T-helper 1 cell treated with Interleukin-12 subunit alpha and Interleukin-12 subunit beta and Interleukin-4 antibody, amounts not matched to agents 30 μg/mL and 1 μg/mL, for 36 hours (primary cell): ENCODE data around the gene ALDH16A1.
"Not testable (repeated sequence)": the region's sequence is repeated elsewhere in the genome, so short reads cannot be mapped to it uniquely, and the experiment has no call there.

ENCODE experiments used
- H3K27ac Mint-ChIP-seq: one replicate; pipeline ENCODE4 v1.8.0; 2021; ENCODE audit warnings: mild to moderate bottlenecking, mixed read lengths
- H3K27me3 Mint-ChIP-seq: one replicate; pipeline ENCODE4 v1.8.0; 2021; ENCODE audit warnings: low read depth, mixed read lengths
- H3K36me3 Mint-ChIP-seq: one replicate; pipeline ENCODE4 v1.8.0; 2021; ENCODE audit warnings: low read depth, mixed read lengths
- H3K4me1 Mint-ChIP-seq: one replicate; pipeline ENCODE4 v1.8.0; 2021; ENCODE audit warnings: low read depth, mixed read lengths
- H3K4me3 Mint-ChIP-seq: one replicate; pipeline ENCODE4 v1.8.0; 2021; ENCODE audit warnings: mild to moderate bottlenecking, moderate library complexity, mixed read lengths
- H3K9me3 Mint-ChIP-seq: one replicate; pipeline ENCODE4 v1.8.0; 2021; ENCODE audit warnings: mixed read lengths

The ALDH16A1 gene

DNA sequence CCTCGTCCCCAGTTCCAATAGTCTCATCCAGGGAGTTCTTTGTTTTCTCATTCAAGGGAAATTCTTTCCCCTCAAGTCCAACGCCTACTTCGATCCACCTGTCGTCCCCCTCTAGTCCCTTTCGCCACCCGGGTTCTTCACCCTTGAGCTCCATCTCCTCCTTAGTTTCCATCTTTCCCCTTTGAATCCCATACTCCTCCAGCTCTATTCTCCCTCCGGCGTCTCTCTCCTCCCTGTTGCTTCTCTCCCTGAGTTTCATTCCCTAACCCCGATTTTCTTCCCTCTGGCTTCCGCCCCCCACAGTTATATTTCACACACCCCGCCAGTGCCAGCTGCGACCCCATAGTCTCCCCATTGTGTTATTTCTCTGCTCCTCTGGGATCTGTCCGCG, 11.1 kb upstream of the ALDH16A1 start:
- Mint-ChIP-seq H3K4me3 (peak overlapping the region; percentile 83), H3K27me3 (peaks cover 56% of the 10 kb centered on the region), H3K27ac (peak overlapping the region; percentile 73), H3K36me3 (peaks cover 7% of the 10 kb centered on the region), H3K4me1 (peaks cover 39% of the 10 kb centered on the region), H3K9me3 (no peaks in the 10 kb centered on the region)

DNA sequence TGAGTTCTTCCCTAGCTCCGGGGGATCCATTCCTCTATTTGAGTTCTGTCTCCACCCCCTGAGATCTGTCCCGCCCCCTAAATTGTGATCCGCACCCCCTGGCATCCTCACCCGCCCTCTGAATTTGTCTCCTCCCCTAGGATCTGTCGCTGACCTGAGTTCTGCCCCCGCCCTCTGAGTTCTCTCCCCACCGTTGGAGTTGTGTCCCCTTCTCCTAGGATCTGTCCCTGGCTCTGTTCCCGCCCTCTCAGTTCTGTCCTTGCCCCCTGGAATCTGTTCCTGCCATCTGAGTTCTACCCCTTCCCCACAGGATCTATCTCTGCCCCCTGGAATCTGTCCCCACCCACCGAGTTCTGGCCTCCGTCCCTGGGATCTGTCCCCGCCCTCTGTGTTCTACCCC, 10.7 kb upstream of the ALDH16A1 start:
- H3K9me3 Mint-ChIP-seq: no peaks in the 10 kb centered on the region
- peak overlapping the region; percentile 83 for H3K4me3 Mint-ChIP-seq
- peaks cover 7% of the 10 kb centered on the region for H3K36me3 Mint-ChIP-seq
- H3K4me1 Mint-ChIP-seq: peaks cover 39% of the 10 kb centered on the region
- H3K27ac Mint-ChIP-seq: peak overlapping the region; percentile 73
- peaks cover 52% of the 10 kb centered on the region for H3K27me3 Mint-ChIP-seq

DNA sequence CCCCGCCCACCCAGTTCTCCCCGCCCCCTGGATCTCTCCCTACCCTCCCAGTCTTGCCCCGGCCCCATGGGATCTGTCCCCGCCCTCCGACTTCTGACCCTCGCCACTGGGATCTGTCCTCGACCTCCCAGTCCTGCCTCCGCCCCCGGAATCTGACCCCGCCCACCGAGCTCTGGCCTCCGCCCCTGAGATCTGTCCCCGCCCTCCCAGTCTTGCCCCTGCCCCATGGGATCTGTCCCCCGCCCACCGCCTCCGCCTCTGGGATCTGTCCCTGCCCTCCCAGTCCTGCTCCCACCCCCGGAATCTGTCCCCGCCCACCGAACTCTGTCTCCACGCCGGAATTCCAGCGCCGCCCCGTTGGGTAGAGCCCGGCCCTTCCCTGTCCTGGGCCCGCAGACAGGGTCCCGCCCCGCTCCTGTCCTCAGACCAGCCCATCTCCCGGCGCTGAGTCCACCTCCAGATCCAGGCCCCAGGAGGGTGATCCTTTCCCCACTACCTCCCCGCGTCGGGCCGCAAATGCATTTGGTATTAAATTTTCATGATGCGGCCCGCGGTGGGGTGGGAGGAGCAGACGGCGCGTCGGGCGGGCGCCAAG, 10.2 kb upstream of the ALDH16A1 start:
- Mint-ChIP-seq H3K9me3 (no peaks in the 10 kb centered on the region), H3K27me3 (peaks cover 47% of the 10 kb centered on the region), H3K4me1 (peaks cover 39% of the 10 kb centered on the region), H3K36me3 (peaks cover 7% of the 10 kb centered on the region), H3K4me3 (peak overlapping the region; percentile 83), H3K27ac (peak overlapping the region; percentile 73)

DNA sequence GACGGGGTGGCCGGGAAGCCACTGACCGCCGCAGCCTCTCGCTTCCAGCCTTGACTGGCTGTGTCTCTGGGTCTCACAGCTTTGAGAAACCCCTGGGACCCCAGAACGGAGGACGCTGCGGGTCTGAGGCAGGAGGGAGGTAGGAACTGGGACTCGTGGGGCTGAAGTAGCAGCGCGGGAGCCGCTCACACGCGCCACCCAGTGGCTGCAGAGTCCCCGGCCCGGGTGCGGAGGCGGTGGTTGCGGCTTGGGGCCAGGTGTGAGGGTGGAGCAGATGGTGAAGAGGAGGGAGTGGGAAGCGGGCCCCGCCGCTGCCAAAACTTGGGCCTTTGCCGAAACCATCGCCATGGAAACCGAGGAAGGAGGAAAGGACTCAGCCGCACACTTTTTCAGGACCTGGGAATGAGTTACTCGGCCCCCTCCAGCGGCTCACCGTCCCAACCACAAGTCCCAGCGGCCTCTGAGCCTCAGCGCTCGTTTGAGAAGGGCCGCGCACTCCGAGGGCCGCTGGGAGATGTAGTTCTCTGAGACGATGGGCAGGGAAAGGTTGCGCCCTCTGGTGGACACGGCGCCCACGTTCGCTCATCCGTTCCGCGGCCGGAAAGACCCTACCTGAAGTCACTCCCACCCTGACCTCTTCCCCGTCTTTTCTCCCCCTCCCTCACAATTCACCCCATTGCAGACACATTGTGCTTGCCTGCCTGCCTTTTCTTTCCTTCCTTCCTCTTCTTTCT, 9.5 kb upstream of the ALDH16A1 start:
- Mint-ChIP-seq H3K9me3 (no peaks in the 10 kb centered on the region), H3K36me3 (peaks cover 12% of the 10 kb centered on the region), H3K4me3 (peak overlapping the region; percentile 83), H3K27me3 (peaks cover 40% of the 10 kb centered on the region), H3K27ac (peak overlapping the region; percentile 88), H3K4me1 (peaks cover 41% of the 10 kb centered on the region)

DNA sequence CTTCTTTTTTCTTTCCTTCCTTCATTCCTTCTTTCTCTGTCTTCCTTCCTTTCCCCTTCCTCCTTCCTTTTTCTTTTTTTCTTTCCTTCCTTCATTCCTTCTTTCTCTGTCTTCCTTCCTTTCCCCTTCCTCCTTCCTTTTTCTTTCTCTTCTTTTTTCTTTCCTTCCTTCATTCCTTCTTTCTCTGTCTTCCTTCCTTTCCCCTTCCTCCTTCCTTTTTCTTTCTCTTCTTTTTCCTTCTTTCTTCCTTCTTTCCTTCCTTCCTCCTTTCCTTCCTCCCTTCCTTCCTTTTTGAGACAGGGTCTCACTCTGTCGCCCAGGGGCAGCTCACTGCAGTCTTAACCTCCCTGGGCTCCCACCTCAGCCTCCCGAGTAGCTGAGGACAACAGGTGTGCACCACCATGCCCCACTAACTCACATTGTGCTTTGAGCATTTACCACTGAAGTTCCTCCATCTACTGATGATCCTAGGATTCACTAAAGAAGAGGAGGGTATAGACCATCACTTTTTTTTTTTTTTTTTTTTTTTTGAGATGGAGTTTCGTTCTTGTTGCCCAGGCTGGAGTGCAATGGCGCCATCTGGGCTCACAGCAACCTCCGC, 8.8 kb upstream of the ALDH16A1 start:
- Mint-ChIP-seq H3K27me3 (peaks cover 33% of the 10 kb centered on the region), H3K4me3 (peak overlapping the region; percentile 83), H3K4me1 (peaks cover 43% of the 10 kb centered on the region), H3K27ac (peak overlapping the region; percentile 88), H3K36me3 (peaks cover 17% of the 10 kb centered on the region)
- not testable (repeated sequence) for H3K9me3 Mint-ChIP-seq

DNA sequence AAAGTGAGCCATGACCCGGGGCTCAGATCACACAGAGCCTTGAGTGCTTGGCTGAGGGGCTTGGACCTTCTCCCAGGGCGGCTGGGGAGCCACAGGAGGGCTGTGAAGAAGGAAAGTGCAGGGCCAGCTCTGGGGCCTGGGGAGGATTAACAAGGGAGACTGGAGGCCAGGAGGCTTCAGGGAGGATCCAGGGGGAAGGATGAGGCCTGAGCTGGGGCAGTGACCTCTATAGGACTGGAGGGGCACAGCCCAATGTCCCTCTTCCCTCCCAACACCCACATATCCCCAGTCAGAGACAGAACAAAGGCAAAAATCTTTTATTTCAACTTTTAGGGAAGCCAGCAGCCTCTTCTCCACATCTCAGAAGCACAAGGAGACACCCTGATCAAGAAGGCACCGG, 7.0 kb upstream of the ALDH16A1 start:
- peaks cover 16% of the 10 kb centered on the region for H3K27me3 Mint-ChIP-seq
- no peaks in the 10 kb centered on the region for H3K9me3 Mint-ChIP-seq
- H3K27ac Mint-ChIP-seq: peak overlapping the region; percentile 26
- H3K36me3 Mint-ChIP-seq: peaks cover 29% of the 10 kb centered on the region
- peaks cover 46% of the 10 kb centered on the region for H3K4me1 Mint-ChIP-seq
- no peak overlapping the region for H3K4me3 Mint-ChIP-seq

DNA sequence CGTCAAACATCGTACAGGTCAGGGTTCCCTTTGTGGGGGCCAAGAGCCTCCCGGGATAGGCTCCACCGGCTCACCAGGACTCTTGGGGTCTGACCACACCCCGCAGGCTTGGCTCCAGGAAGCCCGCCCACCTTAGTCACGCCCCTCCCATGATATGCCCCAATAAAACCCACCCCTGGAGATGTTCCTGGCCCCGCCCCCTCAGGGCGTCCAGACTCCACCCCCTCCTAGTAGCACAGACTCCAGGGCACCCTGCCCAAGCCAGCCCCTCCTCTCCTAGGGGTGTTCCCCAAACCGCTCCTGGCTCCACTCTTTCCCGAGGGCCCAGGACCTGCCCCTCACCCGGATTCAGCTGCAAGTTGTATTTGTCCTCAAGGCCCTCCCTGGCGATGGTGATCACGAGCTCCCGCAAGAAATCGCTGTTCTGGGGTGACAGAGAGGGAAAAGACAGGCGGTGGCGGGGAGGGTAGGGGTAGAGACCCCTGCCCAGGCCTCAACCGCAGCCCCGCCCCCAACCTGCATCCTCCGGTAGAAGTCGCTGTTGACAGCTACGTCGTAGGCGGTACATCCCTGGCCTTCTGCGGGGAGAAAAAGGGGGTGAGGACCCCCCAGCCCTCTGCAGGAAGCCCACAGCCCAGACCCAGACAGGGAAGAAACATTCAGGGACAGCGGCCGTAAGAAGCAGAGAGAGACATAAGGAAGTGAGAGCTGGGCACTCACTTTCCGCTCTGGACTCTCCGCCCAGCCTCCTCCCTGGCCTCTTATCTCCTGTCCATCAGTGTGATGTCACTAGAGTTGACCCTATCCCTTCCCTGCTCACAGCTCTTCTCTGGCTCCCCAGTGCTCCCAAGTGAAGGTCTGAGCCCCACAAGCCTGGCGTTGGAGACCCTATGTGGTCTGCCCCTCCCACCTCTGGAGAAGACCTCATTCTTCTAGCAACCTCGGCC, 5.3 kb upstream of the ALDH16A1 start:
- H3K4me1 Mint-ChIP-seq: peaks cover 45% of the 10 kb centered on the region
- H3K27me3 Mint-ChIP-seq: peaks cover under 1% of the 10 kb centered on the region
- no peak overlapping the region for H3K27ac Mint-ChIP-seq
- no peak overlapping the region for H3K4me3 Mint-ChIP-seq
- peaks cover 34% of the 10 kb centered on the region for H3K36me3 Mint-ChIP-seq
- no peaks in the 10 kb centered on the region for H3K9me3 Mint-ChIP-seq

DNA sequence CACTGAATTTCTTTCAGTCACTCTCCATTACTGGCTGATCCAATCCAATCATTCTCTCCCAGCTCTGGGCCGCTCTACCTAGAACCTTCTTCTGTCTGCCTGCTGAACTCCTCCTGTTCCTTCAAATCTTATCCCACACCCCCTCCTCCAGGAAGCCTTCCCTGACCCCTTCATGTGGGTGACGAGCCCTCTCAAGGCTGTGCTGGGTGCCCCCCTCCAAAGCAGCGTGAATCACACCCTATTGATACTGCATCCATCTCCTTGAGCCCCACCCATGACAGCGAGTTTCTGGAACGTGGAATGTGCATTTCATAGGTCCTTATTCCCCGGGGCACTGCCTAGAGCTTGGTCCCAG, 4.6 kb upstream of the ALDH16A1 start:
- Mint-ChIP-seq H3K4me3 (peak overlapping the region; percentile 51), H3K27ac (no peak overlapping the region), H3K36me3 (peaks cover 34% of the 10 kb centered on the region), H3K27me3 (no peaks in the 10 kb centered on the region), H3K9me3 (no peaks in the 10 kb centered on the region), H3K4me1 (peaks cover 47% of the 10 kb centered on the region)

DNA sequence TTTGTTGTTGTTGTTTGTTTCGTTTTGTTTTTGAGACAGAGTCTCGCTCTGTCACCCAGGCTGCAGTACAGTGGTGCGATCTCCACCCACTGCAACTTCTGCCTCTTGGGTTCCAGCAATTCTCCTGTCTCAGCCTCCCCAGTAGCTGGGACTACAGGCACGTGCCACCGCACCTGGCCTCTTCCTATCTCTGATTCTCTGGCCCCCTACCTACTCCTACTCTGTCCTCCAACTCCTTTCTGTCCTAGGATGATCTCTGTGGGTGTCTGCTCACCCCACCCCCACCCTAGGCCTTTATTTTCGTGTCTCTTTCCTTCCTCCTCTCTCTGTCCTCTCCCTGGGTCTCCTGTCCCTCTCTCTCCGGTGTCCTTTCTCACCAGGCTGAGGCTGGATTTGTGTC, 2.6 kb upstream of the ALDH16A1 start:
- peaks cover 38% of the 10 kb centered on the region for H3K4me1 Mint-ChIP-seq
- H3K27me3 Mint-ChIP-seq: no peaks in the 10 kb centered on the region
- peaks cover 34% of the 10 kb centered on the region for H3K36me3 Mint-ChIP-seq
- peak overlapping the region; percentile 99 for H3K4me3 Mint-ChIP-seq
- H3K27ac Mint-ChIP-seq: peak overlapping the region; percentile 16
- H3K9me3 Mint-ChIP-seq: no peaks in the 10 kb centered on the region

DNA sequence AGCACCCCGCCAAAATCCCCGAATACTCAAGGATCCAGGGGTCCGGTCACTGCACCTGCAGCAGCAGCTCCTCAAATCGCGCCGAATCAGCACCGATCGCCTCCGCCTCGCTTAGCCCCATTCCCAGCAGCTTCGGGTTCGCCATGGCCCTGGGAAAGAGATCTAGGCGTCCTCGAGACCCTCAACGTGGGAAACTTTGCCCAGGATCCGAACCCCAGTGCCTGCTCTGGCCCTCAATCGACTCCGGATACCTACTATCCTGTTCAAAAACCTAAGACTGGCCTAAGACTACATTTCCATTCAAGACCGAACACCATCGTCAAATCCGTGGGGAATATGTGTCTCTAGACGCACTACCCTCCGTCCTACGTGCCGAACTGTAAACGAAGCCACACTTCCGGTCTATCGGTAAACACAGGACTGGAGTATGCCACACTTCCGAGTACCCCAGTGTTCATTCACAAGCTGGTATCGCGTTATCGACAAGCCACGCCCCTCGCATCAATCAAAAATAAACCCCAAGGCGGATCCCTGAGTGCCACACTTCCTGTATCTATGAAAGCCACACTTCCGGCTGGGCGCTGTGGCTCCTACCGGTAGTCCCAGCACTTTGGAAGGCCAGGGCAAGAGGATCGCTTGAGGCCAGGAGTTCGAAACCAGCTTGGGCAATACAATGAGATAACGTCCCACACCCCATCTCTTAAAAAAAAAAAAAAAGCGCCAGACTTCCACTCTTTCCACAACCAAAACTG, 1.4 kb upstream of the ALDH16A1 start, which contains the start of gene PIH1D1:
TSS of gene PIH1D1 (minus strand) at position 385 of the 752 bp plus-strand sequence. CDS start at position 145, 240 bp downstream.
- Mint-ChIP-seq H3K27ac (peak within 1 kb of the TSS; percentile 100), H3K4me1 (peaks cover 36% of the 10 kb centered on the region), H3K27me3 (no peaks in the 10 kb centered on the region), H3K9me3 (no peaks in the 10 kb centered on the region), H3K36me3 (peaks cover 30% of the 10 kb centered on the region), H3K4me3 (peak within 1 kb of the TSS; percentile 99)

DNA sequence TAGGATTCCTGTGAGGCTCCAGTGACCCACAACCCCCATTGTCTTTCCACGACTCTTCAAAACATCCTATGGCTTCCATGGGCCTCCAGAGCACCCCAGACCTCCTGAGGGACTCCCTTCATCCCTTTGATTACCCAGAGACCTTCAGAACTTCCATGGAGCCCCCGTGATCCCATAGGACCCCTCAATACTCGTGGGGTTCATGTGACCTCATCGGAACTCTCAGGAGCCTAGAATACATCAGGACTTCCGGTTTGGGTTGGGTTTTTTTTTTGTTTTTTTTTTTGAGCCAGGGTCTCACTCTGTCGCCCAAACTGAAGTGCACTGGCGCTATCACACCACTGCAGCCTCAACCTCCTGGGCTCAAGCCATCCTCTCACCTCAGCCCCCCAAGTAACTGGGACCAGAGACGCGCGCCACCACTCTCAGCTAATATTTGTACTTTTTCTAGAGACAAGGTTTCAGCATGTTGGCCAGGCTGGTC, 774 bp downstream of the ALDH16A1 start:
- Mint-ChIP-seq H3K4me1 (peaks cover 32% of the 10 kb centered on the region), H3K36me3 (peaks cover 25% of the 10 kb centered on the region), H3K27me3 (no peaks in the 10 kb centered on the region), H3K9me3 (no peaks in the 10 kb centered on the region), H3K27ac (peak overlapping the region; percentile 100), H3K4me3 (peak overlapping the region; percentile 97)

DNA sequence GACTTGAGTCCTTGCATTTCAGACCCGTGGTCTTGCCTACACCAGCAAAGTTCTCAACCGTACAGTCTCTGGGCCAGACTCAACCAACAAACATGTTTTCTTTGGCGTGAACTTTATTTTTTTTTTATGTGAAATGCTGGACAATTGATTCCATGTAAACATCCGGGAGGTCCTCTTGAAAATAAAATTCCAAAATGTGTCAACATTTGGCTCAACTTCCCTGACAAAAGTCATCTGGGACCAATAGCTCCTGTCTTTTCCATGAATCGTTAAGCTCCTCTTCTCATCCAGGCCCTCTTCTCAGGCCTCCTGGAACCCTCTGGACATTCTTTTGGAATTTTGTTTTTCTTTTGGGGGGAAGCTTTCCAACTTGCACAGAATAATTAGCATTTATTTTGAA, 2.7 kb downstream of the ALDH16A1 start:
- H3K27me3 Mint-ChIP-seq: no peaks in the 10 kb centered on the region
- no peak overlapping the region for H3K4me3 Mint-ChIP-seq
- H3K4me1 Mint-ChIP-seq: peaks cover 23% of the 10 kb centered on the region
- H3K36me3 Mint-ChIP-seq: peaks cover 12% of the 10 kb centered on the region
- peak overlapping the region; percentile 68 for H3K27ac Mint-ChIP-seq
- no peaks in the 10 kb centered on the region for H3K9me3 Mint-ChIP-seq

DNA sequence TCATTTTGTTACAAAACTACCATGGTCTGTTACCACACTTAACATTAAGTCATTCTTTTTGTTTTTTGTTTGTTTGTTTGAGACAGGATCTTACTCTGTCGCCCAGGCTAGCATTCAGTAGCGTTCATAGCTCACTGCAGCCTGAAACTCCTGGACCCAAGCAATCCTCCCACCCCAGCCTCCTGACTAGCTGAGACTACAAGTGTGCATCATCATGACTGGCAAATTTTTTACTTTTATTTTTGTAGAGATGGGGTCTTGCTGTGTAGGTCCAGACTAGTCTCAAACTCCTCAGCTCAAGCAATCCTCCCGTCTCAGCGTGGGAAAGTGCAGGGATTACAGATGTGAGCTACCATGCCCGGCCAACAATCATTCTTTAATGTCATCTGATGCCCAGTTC, 3.3 kb downstream of the ALDH16A1 start:
- Mint-ChIP-seq H3K36me3 (peaks cover 11% of the 10 kb centered on the region), H3K4me1 (peaks cover 23% of the 10 kb centered on the region), H3K27ac (peak overlapping the region; percentile 68), H3K9me3 (no peaks in the 10 kb centered on the region), H3K4me3 (no peak overlapping the region), H3K27me3 (no peaks in the 10 kb centered on the region)

DNA sequence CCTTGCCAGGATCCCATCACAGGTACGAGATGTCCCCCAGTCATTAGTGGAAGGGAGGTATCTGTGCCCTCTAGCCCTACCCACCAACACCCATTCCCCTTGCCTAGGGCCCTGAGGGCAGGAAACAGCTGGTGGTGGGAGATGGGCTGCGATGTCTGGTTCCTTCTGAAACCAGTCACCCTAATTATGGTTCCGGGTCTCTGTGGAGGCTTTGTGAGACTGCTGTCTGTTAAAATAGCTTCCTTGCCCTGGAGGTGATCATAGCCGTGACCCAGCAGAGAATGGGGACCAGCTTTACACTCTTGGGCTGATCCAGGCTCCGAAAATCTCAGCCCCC, 5.5 kb downstream of the ALDH16A1 start:
- H3K4me3 Mint-ChIP-seq: no peak overlapping the region
- peaks cover 9% of the 10 kb centered on the region for H3K36me3 Mint-ChIP-seq
- H3K27me3 Mint-ChIP-seq: no peaks in the 10 kb centered on the region
- H3K4me1 Mint-ChIP-seq: peaks cover 10% of the 10 kb centered on the region
- no peaks in the 10 kb centered on the region for H3K9me3 Mint-ChIP-seq
- no peak overlapping the region for H3K27ac Mint-ChIP-seq
